Cardiac muscle cell (in vitro differentiated cells and primary cell): Measurements from ENCODE around the gene SH3RF1. TPM values are rescaled to one million over a fixed set of nuclear protein-coding genes. Genes with fewer than 3 reads are reported as not detected.

Experiments used
- DNase-seq, 2 donors: peaks; one replicate each; pipeline versions ENCODE4 v3.0.0 to v3.0.0-alpha.2; 2010 to 2017; ENCODE audit warnings: low read depth in 1 of 2, low spot score in 1 of 2
- H3K27ac ChIP-seq: fragments of 200-600 bp; sonication (generic); 2 replicates; pipeline ENCODE4 v1.5.1; 2016
- H3K27me3 ChIP-seq: fragments of 200-600 bp; sonication (generic); 2 replicates; pipeline ENCODE4 v1.6.0; 2016; ENCODE audit warnings: control low read depth
- H3K36me3 ChIP-seq: fragments of 200-600 bp; sonication (generic); 2 replicates; pipeline ENCODE4 v1.5.1; 2016; ENCODE audit warnings: control low read depth
- H3K4me1 ChIP-seq: fragments of 200-600 bp; sonication (generic); 2 replicates; pipeline ENCODE4 v1.8.1; 2017; ENCODE audit warnings: low read depth, mild to moderate bottlenecking, mixed run types
- H3K4me3 ChIP-seq: fragments of 200-600 bp; sonication (generic); 2 replicates; pipeline ENCODE4 v1.5.1; 2016; ENCODE audit warnings: mild to moderate bottlenecking
- H3K9me3 ChIP-seq: fragments of 200-600 bp; sonication (generic); 2 replicates; pipeline ENCODE4 v1.5.1; 2017; ENCODE audit warnings: low read depth, mild to moderate bottlenecking, control low read depth
- polyA plus RNA-seq: library from polyadenylated mRNA; unstranded; fragments of >200 nt; fragmentation: Nextera tagmentation; extraction: Ambion mirVana; gene quantifications from 2 replicates; pipeline ENCODE4 v1.2.1, GENCODE V29; 2016
- total RNA-seq: library from RNA; depleted of rRNA; stranded (reverse); fragments of >200 nt; gene quantifications from 2 replicates; pipeline ENCODE4 v1.2.3, GENCODE V29; 2016
- TF ChIP-seq, protein P1 (sequence below): IDR thresholded peaks from 2 replicates; pipeline ENCODE4 v1.5.1; 2012; ENCODE audit warnings: low read depth, mild to moderate bottlenecking, low read length

Gene SH3RF1
- total and polyA plus RNA-seq, 2 experiments from 2014 or later: 3.4 to 4.3 TPM

DNA sequence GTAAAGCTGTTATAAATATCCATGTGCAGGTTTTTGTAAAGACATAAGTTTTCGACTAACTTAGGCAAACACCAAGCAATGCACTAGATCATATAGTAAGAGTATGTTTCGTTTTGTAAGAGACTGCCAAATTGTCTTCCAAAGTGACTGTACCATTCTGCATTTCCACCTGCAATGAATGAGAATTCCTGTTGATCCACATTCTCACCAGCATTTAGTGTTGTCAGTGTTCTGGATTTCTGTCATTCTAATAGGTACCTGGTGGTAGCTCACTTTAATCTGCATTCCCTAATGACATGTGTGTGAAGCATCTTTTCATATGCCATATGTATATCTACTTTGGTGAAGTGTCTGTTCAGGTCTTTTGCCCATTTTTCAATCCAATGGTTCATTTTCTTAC, 57.8 kb downstream of the SH3RF1 start:
- Histone ChIP-seq H3K9me3 (no peaks in the 10 kb centered on the region), H3K27me3 (no peaks in the 10 kb centered on the region), H3K27ac (no peak overlapping the region), H3K4me1 (peaks cover 3% of the 10 kb centered on the region), H3K36me3 (no peaks in the 10 kb centered on the region), H3K4me3 (no peak overlapping the region)
- no peak for DNase-seq
- TF ChIP-seq, protein P1, sequence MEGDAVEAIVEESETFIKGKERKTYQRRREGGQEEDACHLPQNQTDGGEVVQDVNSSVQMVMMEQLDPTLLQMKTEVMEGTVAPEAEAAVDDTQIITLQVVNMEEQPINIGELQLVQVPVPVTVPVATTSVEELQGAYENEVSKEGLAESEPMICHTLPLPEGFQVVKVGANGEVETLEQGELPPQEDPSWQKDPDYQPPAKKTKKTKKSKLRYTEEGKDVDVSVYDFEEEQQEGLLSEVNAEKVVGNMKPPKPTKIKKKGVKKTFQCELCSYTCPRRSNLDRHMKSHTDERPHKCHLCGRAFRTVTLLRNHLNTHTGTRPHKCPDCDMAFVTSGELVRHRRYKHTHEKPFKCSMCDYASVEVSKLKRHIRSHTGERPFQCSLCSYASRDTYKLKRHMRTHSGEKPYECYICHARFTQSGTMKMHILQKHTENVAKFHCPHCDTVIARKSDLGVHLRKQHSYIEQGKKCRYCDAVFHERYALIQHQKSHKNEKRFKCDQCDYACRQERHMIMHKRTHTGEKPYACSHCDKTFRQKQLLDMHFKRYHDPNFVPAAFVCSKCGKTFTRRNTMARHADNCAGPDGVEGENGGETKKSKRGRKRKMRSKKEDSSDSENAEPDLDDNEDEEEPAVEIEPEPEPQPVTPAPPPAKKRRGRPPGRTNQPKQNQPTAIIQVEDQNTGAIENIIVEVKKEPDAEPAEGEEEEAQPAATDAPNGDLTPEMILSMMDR: no peak

DNA sequence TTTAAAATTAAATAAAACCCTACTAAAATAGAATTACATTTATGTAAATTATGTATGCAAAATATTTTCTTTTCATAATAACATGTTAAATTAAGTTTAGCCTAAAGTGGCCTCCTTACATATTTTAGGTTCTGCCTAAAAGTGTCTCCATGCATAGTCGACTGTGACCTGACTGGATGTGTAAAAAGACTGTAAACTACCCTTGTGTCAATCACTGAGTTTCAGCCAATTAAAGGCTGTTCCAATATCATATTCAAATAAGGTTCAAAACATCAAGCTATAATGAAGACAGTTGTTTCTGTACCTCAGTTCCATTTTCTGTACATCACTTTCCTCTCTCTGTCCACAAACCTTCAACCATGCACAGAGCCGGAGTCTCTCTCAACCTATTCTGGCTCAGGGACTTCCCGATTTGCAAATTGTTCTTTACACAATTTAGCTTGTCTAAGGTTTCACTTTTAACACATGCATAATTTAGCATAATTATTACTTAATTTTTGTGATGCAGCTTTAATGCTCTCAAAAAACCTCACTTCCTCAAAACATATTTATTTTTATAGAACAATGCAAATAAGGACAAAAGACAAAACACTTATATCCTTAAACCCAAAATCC, 60.1 kb downstream of the SH3RF1 start:
- H3K36me3 ChIP-seq: no peaks in the 10 kb centered on the region
- no peak overlapping the region for H3K27ac ChIP-seq
- TF ChIP-seq, protein P1: no peak
- no peak for DNase-seq
- H3K4me1 ChIP-seq: peaks cover 3% of the 10 kb centered on the region
- H3K27me3 ChIP-seq: no peaks in the 10 kb centered on the region
- H3K9me3 ChIP-seq: no peaks in the 10 kb centered on the region
- H3K4me3 ChIP-seq: no peak overlapping the region

- no peak for DNase-seq
- Histone ChIP-seq H3K4me3 (no peak overlapping the region), H3K36me3 (no peaks in the 10 kb centered on the region), H3K9me3 (no peaks in the 10 kb centered on the region), H3K27ac (no peak overlapping the region), H3K4me1 (peaks cover 3% of the 10 kb centered on the region), H3K27me3 (no peaks in the 10 kb centered on the region)
- TF ChIP-seq, protein P1: no peak
Observed at GRCh38 chr4:169209388-169209883, 61.3 kb downstream of the SH3RF1 start.

GRCh38 chr4:169208516-169208915, 62.2 kb downstream of the SH3RF1 start:
- Histone ChIP-seq H3K27me3 (no peaks in the 10 kb centered on the region), H3K9me3 (no peaks in the 10 kb centered on the region), H3K4me3 (no peak overlapping the region), H3K36me3 (no peaks in the 10 kb centered on the region), H3K27ac (no peak overlapping the region), H3K4me1 (peaks cover 3% of the 10 kb centered on the region)
- DNase-seq: peak in 1 of 2 donors; percentile 29
- TF ChIP-seq, protein P1: no peak

- Histone ChIP-seq H3K4me1 (peaks cover 3% of the 10 kb centered on the region), H3K4me3 (no peak overlapping the region), H3K27me3 (no peaks in the 10 kb centered on the region), H3K27ac (no peak overlapping the region), H3K9me3 (no peaks in the 10 kb centered on the region), H3K36me3 (no peaks in the 10 kb centered on the region)
- DNase-seq: peak in 1 of 2 donors; percentile 58
- TF ChIP-seq, protein P1: no peak
Observed at GRCh38 chr4:169208090-169208455, 62.7 kb downstream of the SH3RF1 start.
